ENCODE data around the gene RAP1A.

GRCh38 chr1:111671852-111672251 lies 52.3 kb downstream of the RAP1A start:
- TF ChIP-seq CTCF (IDR thresholded peaks at IDR 0.05; ENCODE audit: low read length) (no peak), EZH2 (optimal IDR thresholded peaks at IDR 0.05; ENCODE audit: low read depth, low read length) (no peak)
